ENCODE measurements around the gene DPM3. TPM values are rescaled to one million over a fixed set of nuclear protein-coding genes. Genes with fewer than 3 reads are reported as not detected.

Gene DPM3
- total and polyA plus RNA-seq, 2 of the 13 experiments (the other 11 are each of a cell fraction or from before 2014, with no cell fraction given), result 23.2 to 53.4 TPM

GRCh38 chr1:155133799-155134281, 6.5 kb downstream of the DPM3 start (continued):
- no peak; the same call in 1 of the 2 replicates for TF ChIP-seq PATZ1 (CRISPR knock-in tag; IDR thresholded peaks at IDR 0.05)
- no peak for TF ChIP-seq MEIS2 (CRISPR knock-in tag; IDR thresholded peaks at IDR 0.05)
- TF ChIP-seq ZBTB46 (CRISPR knock-in tag; IDR thresholded peaks at IDR 0.05; ENCODE audit: borderline replicate concordance), result no peak
- TF ChIP-seq NR0B2 (CRISPR knock-in tag; IDR thresholded peaks at IDR 0.05), result no peak
- no peak for TF ChIP-seq ZNF17 (CRISPR knock-in tag; IDR thresholded peaks at IDR 0.05)
- TF ChIP-seq ZNF883 (CRISPR knock-in tag; IDR thresholded peaks at IDR 0.05; ENCODE audit: not compliant biosample characterization), result no peak
- no peak for TF ChIP-seq ZC3H4 (CRISPR knock-in tag; IDR thresholded peaks at IDR 0.05; ENCODE audit: borderline replicate concordance)
- 0 out of 2 replicates have a peak, but pooled peaks have one; percentile 39 for TF ChIP-seq GATAD2A (CRISPR knock-in tag; IDR thresholded peaks at IDR 0.05)
- no peak for TF ChIP-seq NAIF1 (CRISPR knock-in tag; IDR thresholded peaks at IDR 0.05; ENCODE audit: borderline replicate concordance)
- TF ChIP-seq ZNF33A (CRISPR knock-in tag; IDR thresholded peaks at IDR 0.05; ENCODE audit: borderline replicate concordance), result no peak
- no peak for TF ChIP-seq ZNF615 (CRISPR knock-in tag; IDR thresholded peaks at IDR 0.05; ENCODE audit: borderline replicate concordance)
- no peak for TF ChIP-seq ZBTB33 (CRISPR knock-in tag; IDR thresholded peaks at IDR 0.05)
- TF ChIP-seq HNF4A (CRISPR knock-in tag; IDR thresholded peaks at IDR 0.05), result peak; percentile 74
- TF ChIP-seq ZKSCAN8 (CRISPR knock-in tag; IDR thresholded peaks at IDR 0.05; ENCODE audit: borderline replicate concordance), result no peak
- no peak for TF ChIP-seq ZSCAN29 (CRISPR knock-in tag; conservative IDR thresholded peaks at IDR 0.05)
- TF ChIP-seq ZBTB21 (CRISPR knock-in tag; IDR thresholded peaks at IDR 0.05), result no peak
- no peak for TF ChIP-seq ZFP36 (IDR thresholded peaks at IDR 0.05; ENCODE audit: borderline replicate concordance, low read depth, low read length, partially characterized antibody)
- no peak for TF ChIP-seq SIX4 (CRISPR knock-in tag; IDR thresholded peaks at IDR 0.05)
- TF ChIP-seq U2AF1 (optimal IDR thresholded peaks at IDR 0.05; ENCODE audit: low read depth, low read length), result peak; percentile 31
- TF ChIP-seq ZNF800 (CRISPR knock-in tag; IDR thresholded peaks at IDR 0.05), result no peak
- TF ChIP-seq ZNF12 (CRISPR knock-in tag; IDR thresholded peaks at IDR 0.05), result no peak
